NCI-H226 (cell line): Measurements from ENCODE around the gene TMCC1.
"Not testable (repeated sequence)": the region's sequence is repeated elsewhere in the genome, so short reads cannot be mapped to it uniquely, and the experiment has no call there.

Experiments used
- DNase-seq: peaks from one replicate; pipeline ENCODE4 v3.0.0-alpha.2; 2015

Gene TMCC1

DNA sequence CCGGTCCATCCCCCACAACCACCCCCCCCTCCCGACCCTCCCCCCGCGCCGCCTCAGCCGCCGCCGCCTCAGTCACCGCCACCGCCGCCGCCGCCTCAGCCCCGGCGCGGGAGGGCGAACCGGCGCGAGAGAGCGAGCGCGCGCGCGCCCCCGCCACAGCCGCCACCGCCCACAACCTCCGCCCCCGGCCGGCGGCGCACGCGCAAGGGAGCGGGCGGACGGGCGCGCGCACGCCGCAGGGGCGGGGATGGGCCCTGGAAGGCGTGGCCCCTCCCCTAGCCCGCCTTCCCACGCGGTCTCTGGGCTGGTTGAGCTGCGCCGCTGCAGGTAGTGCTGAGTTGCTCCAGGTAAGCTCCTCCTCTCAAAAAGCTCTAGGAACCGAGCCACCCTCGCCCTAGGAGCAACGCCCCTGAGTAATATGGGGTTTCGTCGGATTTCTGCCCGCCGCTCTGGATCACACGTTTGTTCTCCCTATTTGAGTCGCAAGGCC, at the start of gene TMCC1:
Gene TMCC1 (minus strand): TSS at position 131 of the 490 bp plus-strand sequence.
- peak; percentile 79 for DNase-seq

GRCh38 chr3:129943020-129943419, 49.5 kb upstream of the TMCC1 start:
- DNase-seq = no peak

GRCh38 chr3:129942296-129942695, 48.8 kb upstream of the TMCC1 start:
- DNase-seq = peak; percentile 28

GRCh38 chr3:129940086-129940485, 46.6 kb upstream of the TMCC1 start:
- no peak for DNase-seq

- DNase-seq = no peak
Measured at GRCh38 chr3:129938140-129938930, 44.8 kb upstream of the TMCC1 start.

DNA sequence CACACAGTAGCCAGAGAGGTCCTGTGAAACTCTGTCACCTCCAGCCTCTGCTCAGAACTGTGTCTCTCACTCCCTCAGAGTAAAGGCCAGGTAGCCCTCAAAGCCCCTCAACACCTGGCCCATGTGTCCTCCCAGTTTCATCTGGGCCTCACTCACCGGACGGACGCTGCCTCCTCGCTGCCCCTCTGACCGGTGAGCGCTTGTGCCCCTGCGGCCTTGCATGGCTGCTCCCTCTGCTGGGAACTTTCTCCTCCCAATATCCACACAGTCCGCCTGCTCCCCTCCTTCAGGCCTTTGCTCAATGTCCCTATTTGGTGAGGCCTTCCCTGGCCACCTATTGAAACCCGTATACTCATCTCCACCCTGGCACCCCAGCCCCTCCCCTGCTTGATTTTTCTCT, 44.2 kb upstream of the TMCC1 start:
- no peak for DNase-seq

DNA sequence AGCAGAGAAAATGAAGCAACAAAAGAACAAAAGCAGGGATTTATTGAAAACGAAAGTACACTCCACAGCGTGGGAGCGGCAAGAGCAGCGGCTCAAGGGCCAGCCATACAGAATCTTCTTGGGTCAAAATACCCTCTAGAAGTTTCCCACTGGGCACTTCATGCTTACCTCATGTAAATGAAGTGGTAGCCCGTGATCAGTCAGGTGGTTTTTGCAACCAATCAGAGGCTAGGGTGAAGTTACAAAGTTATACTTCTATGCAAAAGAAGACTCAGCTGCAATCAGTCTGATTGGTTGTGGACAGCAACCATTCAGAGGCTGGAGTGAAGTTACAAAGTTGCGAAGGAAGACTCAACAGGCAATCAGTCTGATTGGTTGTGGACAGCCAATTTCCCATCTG, 43.2 kb upstream of the TMCC1 start:
- DNase-seq = peak; percentile 69

GRCh38 chr3:129934234-129935123, 41.0 kb upstream of the TMCC1 start:
- no peak for DNase-seq

- DNase-seq = no peak
Measured at GRCh38 chr3:129933471-129933870, 40.0 kb upstream of the TMCC1 start.

- no peak for DNase-seq
Measured at GRCh38 chr3:129929383-129929782, 35.9 kb upstream of the TMCC1 start.

DNA sequence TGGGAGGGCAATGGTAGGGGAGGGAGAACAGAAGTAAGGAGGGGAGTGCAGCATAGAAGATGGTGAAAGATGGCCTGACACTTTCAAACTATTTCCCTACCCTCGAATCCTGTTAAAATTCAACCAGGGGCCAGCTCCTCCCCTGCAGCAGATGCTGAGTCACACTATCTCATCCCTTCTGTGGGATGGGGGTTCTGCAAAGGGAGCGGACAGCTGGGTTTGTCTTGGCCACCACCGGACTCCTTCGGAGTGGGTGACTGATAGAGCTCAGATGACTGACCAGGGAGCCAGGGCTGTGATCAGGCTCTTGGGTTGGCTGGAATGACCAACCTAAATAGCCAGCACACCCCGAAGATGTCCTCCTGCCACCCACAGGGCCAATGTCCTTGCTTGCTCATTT, 33.6 kb upstream of the TMCC1 start:
- no peak for DNase-seq

- DNase-seq = no peak
Measured at GRCh38 chr3:129919806-129920205, 26.3 kb upstream of the TMCC1 start.

DNA sequence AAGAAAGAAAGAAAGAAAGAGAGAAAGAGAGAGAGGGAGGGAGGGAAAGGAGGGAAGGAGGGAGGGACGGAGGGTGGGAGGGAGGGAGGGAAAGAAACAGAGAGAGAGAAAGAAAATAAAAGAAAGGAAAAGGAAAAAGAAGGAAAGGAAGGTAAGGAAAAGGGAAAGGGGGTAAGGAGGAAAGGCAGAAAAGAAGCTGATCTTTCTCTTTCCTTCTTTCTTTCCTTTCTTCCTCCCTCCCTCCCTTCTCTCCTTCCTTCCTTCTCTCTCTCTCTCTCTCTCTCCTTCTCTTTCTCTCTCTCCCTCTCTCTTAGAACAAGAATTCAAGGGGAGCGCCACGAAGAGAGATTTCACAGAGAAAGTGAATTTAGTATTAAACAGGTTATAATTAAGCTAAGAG, 25.8 kb upstream of the TMCC1 start:
- no peak for DNase-seq

GRCh38 chr3:129918461-129918860, 24.9 kb upstream of the TMCC1 start:
- DNase-seq = no peak

- DNase-seq = no peak
Measured at GRCh38 chr3:129917423-129918007, 24.0 kb upstream of the TMCC1 start.

GRCh38 chr3:129913618-129914017, 20.1 kb upstream of the TMCC1 start:
- no peak for DNase-seq

GRCh38 chr3:129911261-129911861, 17.9 kb upstream of the TMCC1 start:
- DNase-seq = no peak

- not testable (repeated sequence) for DNase-seq
Measured at GRCh38 chr3:129909235-129909634, 15.7 kb upstream of the TMCC1 start.

DNA sequence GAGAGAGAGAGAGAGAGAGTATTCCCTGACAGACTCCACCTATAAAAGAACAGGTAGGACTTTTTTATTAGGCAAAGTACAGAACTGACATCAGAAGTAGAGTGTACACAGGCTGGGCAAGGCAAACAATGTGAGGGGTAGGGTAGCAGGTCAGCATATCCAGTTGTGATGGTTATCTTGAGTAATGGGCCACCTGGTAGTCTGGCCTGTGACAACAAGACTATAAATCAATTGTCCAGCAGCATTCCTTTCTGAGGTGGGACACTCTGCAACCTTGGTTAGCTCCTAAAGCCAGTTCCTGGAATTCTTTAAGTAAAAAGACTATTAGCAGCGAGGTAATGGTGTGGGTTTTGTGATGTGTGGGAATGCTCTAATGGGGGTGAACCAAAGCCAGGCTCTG, 14.9 kb upstream of the TMCC1 start:
- no peak for DNase-seq

DNA sequence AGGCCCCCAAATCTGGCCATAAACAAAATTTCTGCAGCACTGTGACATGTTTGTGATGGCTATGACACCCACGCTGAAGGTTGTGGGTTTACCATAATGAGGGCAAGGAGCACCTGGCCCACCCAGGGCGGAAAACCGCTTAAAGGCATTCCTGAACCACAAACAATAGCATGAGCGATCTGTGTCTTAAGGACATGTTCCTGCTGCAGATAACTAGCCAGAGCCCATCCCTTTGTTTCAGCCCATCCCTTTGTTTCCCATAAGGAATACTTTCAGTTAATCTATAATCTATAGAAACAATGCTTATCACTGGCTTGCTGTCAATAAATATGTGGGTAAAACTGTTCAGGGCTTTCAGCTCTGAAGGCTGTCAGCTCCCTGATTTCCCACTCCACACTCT, 7.8 kb upstream of the TMCC1 start:
- DNase-seq = not testable (repeated sequence)

DNA sequence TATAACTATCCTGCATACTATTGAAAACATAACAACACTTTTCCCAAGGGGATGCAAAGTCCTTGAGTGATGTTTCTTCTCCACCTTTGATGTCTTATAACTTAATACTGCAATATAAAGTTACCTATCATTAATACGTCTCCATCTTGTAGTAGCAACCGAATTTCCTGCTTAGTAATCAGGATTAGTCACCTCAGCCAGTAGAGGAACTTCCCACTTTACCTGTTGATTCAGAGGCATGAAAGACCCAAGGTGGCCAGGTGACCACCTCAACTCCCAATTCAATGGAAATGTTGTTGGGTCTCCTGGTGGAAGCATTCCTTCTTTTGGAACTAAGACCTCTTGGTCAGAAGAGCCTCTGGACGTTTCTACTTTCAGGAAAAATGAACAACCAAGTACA, 3.5 kb upstream of the TMCC1 start:
- DNase-seq = no peak

GRCh38 chr3:129892857-129893580, 492 bp downstream of the TMCC1 start:
- peak; percentile 39 for DNase-seq
